ENCODE measurements around the gene PROSER2. TPM values are rescaled to one million over a fixed set of nuclear protein-coding genes. Genes with fewer than 3 reads are reported as not detected.

The PROSER2 gene
- polyA plus RNA-seq, 3 donors = 1.2 to 2.2 (median 2.0) TPM

GRCh38 chr10:11870900-11871400 lies 47.8 kb downstream of the PROSER2 start:
- Histone ChIP-seq H3K4me3 (replicated peaks in 1 of 3; ENCODE audit: low read depth in 2 of 3, low read length in 3 of 3) (no peak overlapping the region), H3K27ac (ENCODE audit: low read depth in 1 of 2, low read length in 2 of 2) (no peak overlapping the region), H3K27me3 (ENCODE audit: control insufficient read depth in 2 of 2, insufficient read depth in 2 of 2, low read length in 2 of 2) (no peaks in the 10 kb centered on the region), H3K4me1 (ENCODE audit: control insufficient read depth in 1 of 2, insufficient read depth in 2 of 2, low read length in 2 of 2) (peaks cover 6 to 9% of the 10 kb centered on the region in 2 donors), H3K9ac (ENCODE audit: insufficient read depth, low read length, poor library complexity, severe bottlenecking) (no peak overlapping the region), H3K79me2 (ENCODE audit: insufficient read depth, low read length) (no peaks in the 10 kb centered on the region), H3K4me2 (replicated peaks; ENCODE audit: extremely low read depth, low read length, poor library complexity, severe bottlenecking) (no peak overlapping the region), H4K20me1 (ENCODE audit: insufficient read depth, low read length) (no peaks in the 10 kb centered on the region), H2AFZ (ENCODE audit: insufficient read depth, low read depth, low read length, poor library complexity, severe bottlenecking) (no peak overlapping the region), H3K36me3 (replicated peaks in 1 of 2; ENCODE audit: control insufficient read depth in 1 of 2, insufficient read depth in 2 of 2, low read length in 2 of 2) (peaks cover 0 to 13% of the 10 kb centered on the region in 2 donors), H3K9me3 (replicated peaks in 1 of 2; ENCODE audit: control insufficient read depth in 1 of 2, insufficient read depth in 1 of 2, low read length in 2 of 2) (no peaks in the 10 kb centered on the region)
- Mint-ChIP-seq H3K4me1 (peaks cover 11% of the 10 kb centered on the region), H3K9me3 (peaks cover 0 to 3% (median 0%) of the 10 kb centered on the region in 7 donors), H3K27ac (no peak overlapping the region), H3K4me3 (no peak overlapping the region), H3K36me3 (peaks cover 17 to 26% of the 10 kb centered on the region in 2 donors), H3K27me3 (ENCODE audit: low read depth in 3 of 3) (peaks cover 0 to 2% (median under 1%) of the 10 kb centered on the region in 3 donors)
- no peak for TF ChIP-seq CTCF (IDR thresholded peaks at IDR 0.05)
- DNase-seq = no peak
- WGBS (ENCODE audit: insufficient coverage) = 100% methylated on average over 1 of the region's 7 CpGs
- intact Hi-C loops (cut with micrococcal nuclease) = no loop called here

GRCh38 chr10:11871466-11871865 lies 48.3 kb downstream of the PROSER2 start:
- Mint-ChIP-seq H3K27me3 (ENCODE audit: low read depth in 3 of 3) (peaks cover 0 to 2% (median 0%) of the 10 kb centered on the region in 3 donors), H3K9me3 (peaks cover 0 to 3% (median 0%) of the 10 kb centered on the region in 7 donors), H3K4me1 (peaks cover 11% of the 10 kb centered on the region), H3K4me3 (no peak overlapping the region), H3K36me3 (peaks cover 17 to 24% of the 10 kb centered on the region in 2 donors), H3K27ac (no peak overlapping the region)
- H3K4me3 ChIP-seq (replicated peaks in 1 of 3; ENCODE audit: low read depth in 2 of 3, low read length in 3 of 3) = no peak overlapping the region
- H2AFZ ChIP-seq (ENCODE audit: insufficient read depth, low read depth, low read length, poor library complexity, severe bottlenecking) = no peak overlapping the region
- TF ChIP-seq CTCF (IDR thresholded peaks at IDR 0.05) = no peak
- WGBS (ENCODE audit: insufficient coverage) = 0% methylated on average over 1 of the region's 9 CpGs
- H3K9me3 ChIP-seq (replicated peaks in 1 of 2; ENCODE audit: control insufficient read depth in 1 of 2, insufficient read depth in 1 of 2, low read length in 2 of 2) = no peaks in the 10 kb centered on the region
- H3K4me2 ChIP-seq (replicated peaks; ENCODE audit: extremely low read depth, low read length, poor library complexity, severe bottlenecking) = no peak overlapping the region
- H3K79me2 ChIP-seq (ENCODE audit: insufficient read depth, low read length) = no peaks in the 10 kb centered on the region
- intact Hi-C loops (cut with micrococcal nuclease) = no loop called here
- no peak overlapping the region for H3K27ac ChIP-seq (ENCODE audit: low read depth in 1 of 2, low read length in 2 of 2)
- H3K36me3 ChIP-seq (replicated peaks in 1 of 2; ENCODE audit: control insufficient read depth in 1 of 2, insufficient read depth in 2 of 2, low read length in 2 of 2) = peaks cover 0 to 9% of the 10 kb centered on the region in 2 donors
- DNase-seq = no peak
- peaks cover 6 to 9% of the 10 kb centered on the region in 2 donors for H3K4me1 ChIP-seq (ENCODE audit: control insufficient read depth in 1 of 2, insufficient read depth in 2 of 2, low read length in 2 of 2)
- H4K20me1 ChIP-seq (ENCODE audit: insufficient read depth, low read length) = no peaks in the 10 kb centered on the region
- H3K9ac ChIP-seq (ENCODE audit: insufficient read depth, low read length, poor library complexity, severe bottlenecking) = no peak overlapping the region
- no peaks in the 10 kb centered on the region for H3K27me3 ChIP-seq (ENCODE audit: control insufficient read depth in 2 of 2, insufficient read depth in 2 of 2, low read length in 2 of 2)

Measured in CD14-positive monocyte (primary cell).